K562 treated with DMSO at 1 percent for 48 hours (cell line): ENCODE results near the gene RPUSD1. TPM values are rescaled to one million over a fixed set of nuclear protein-coding genes. Genes with fewer than 3 reads are reported as not detected.

ENCODE experiments used
- total RNA-seq: library from RNA; unstranded; fragments of 300-600 nt; gene quantifications from 2 replicates; pipeline ENCODE4 v1.2.3, GENCODE V29; 2022; ENCODE audit warnings: low replicate concordance; ENCODE audit errors: extremely low read depth

The RPUSD1 gene
- not detected in 2 replicates for total RNA-seq

GRCh38 chr16:787978-788398, at the start of gene RPUSD1:
RPUSD1 (minus strand) TSS chr16:788381; CDS start chr16:787737, 644 bp downstream.

GRCh38 chr16:799948-800833, 12.0 kb upstream of the RPUSD1 start, which contains the start of gene GNG13:
GNG13 (minus strand) TSS chr16:800734; CDS start chr16:799077, 1,657 bp downstream.

GRCh38 chr16:788399-789126, 382 bp upstream of the RPUSD1 start, which contains the start of gene CHTF18:
CHTF18 (plus strand) TSS chr16:788620; CDS start chr16:788685, 65 bp downstream.

GRCh38 chr16:760545-761343, 27.4 kb downstream of the RPUSD1 start, which contains the start of gene MSLN:
MSLN (plus strand) TSS chr16:760734; CDS start chr16:762681, 1,947 bp downstream.

GRCh38 chr16:740764-741505, 47.2 kb downstream of the RPUSD1 start, which contains the start of gene CIAO3:
CIAO3 (minus strand) TSS chr16:740997; CDS start chr16:740985, 12 bp downstream.

Other genes starting within 250 kb of the RPUSD1 start
- not detected in 2 replicates for gene PRR35, start 228.0 kb downstream of the RPUSD1 start, total RNA-seq
- not detected in 2 replicates for gene NHLRC4, start 221.4 kb downstream of the RPUSD1 start, total RNA-seq
- gene PIGQ, start 218.4 kb downstream of the RPUSD1 start, total RNA-seq, result 359 TPM in 1 of 2 replicates, not detected in the other
- not detected in 2 replicates for gene RAB40C, start 198.3 kb downstream of the RPUSD1 start, total RNA-seq
- not detected in 2 replicates for gene WFIKKN1, start 157.4 kb downstream of the RPUSD1 start, total RNA-seq
- gene METTL26, start 152.1 kb downstream of the RPUSD1 start, total RNA-seq, result not detected in 2 replicates
- gene MCRIP2, start 146.6 kb downstream of the RPUSD1 start, total RNA-seq, result not detected in 2 replicates
- not detected in 2 replicates for gene WDR90, start 139.0 kb downstream of the RPUSD1 start, total RNA-seq
- not detected in 2 replicates for gene RHOT2, start 120.2 kb downstream of the RPUSD1 start, total RNA-seq
- gene RHBDL1, start 112.7 kb downstream of the RPUSD1 start, total RNA-seq, result not detected in 2 replicates
- gene STUB1, start 108.0 kb downstream of the RPUSD1 start, total RNA-seq, result not detected in 2 replicates
- not detected in 2 replicates for gene JMJD8, start 104.0 kb downstream of the RPUSD1 start, total RNA-seq
- gene WDR24, start 98.0 kb downstream of the RPUSD1 start, total RNA-seq, result not detected in 2 replicates
- gene FBXL16, start 82.6 kb downstream of the RPUSD1 start, total RNA-seq, result not detected in 2 replicates
- gene METRN, start 73.3 kb downstream of the RPUSD1 start, total RNA-seq, result not detected in 2 replicates
- not detected in 2 replicates for gene ANTKMT, start 67.2 kb downstream of the RPUSD1 start, total RNA-seq
- not detected in 2 replicates for gene CCDC78, start 61.9 kb downstream of the RPUSD1 start, total RNA-seq
- not detected in 2 replicates for gene HAGHL, start 61.3 kb downstream of the RPUSD1 start, total RNA-seq
- gene CIAO3, start 47.4 kb downstream of the RPUSD1 start, total RNA-seq, result not detected in 2 replicates
- gene MSLN, start 27.6 kb downstream of the RPUSD1 start, total RNA-seq, result not detected in 2 replicates
- not detected in 2 replicates for gene CHTF18, start 239 bp upstream of the RPUSD1 start, total RNA-seq
- not detected in 2 replicates for gene GNG13, start 12.4 kb upstream of the RPUSD1 start, total RNA-seq
- not detected in 2 replicates for gene LMF1, start 182.6 kb upstream of the RPUSD1 start, total RNA-seq
- not detected in 2 replicates for gene SOX8, start 193.4 kb upstream of the RPUSD1 start, total RNA-seq